A673 (cell line): ENCODE results near the gene VMAC. TPM values are rescaled to one million over a fixed set of nuclear protein-coding genes. Genes with fewer than 3 reads are reported as not detected.

Source experiments
- BruUV-seq: library from RNA; stranded (reverse); fragments of 400-500 nt; replicated peaks from 2 replicates; lab custom pipeline; 2021; lab: Mats Ljungman, UMichigan
- CTCF ChIA-PET: fragments of 300-600 bp; sonication (Branson Sonifier 250); formaldehyde crosslinking; loops from one replicate; lab custom pipeline; 2022; ENCODE audit warnings: antibody characterized with exemption; lab: Charles Lee
- POLR2A ChIA-PET: fragments of 300-600 bp; sonication (Branson Sonifier 250); formaldehyde crosslinking; loops from one replicate; lab custom pipeline; 2022; ENCODE audit warnings: antibody characterized with exemption; ENCODE audit not compliant: low non-redundant PET; lab: Charles Lee
- DNase-seq: peaks from one replicate; pipeline ENCODE4 v3.0.0-alpha.2; 2015; ENCODE audit warnings: low spot score
- H3K27ac ChIP-seq: fragments of 200-600 bp; sonication (generic); 2 replicates; pipeline ENCODE4 v1.5.1; 2016; ENCODE audit warnings: mixed run types, low read depth, mild to moderate bottlenecking, mixed read lengths, antibody characterized with exemption, low read length; ENCODE audit not compliant: poor library complexity, severe bottlenecking
- H3K27me3 ChIP-seq: fragments of 200-600 bp; sonication (generic); replicated peaks from 2 replicates; pipeline ENCODE4 v1.6.1; 2017; ENCODE audit warnings: mixed run types, low read depth, mild to moderate bottlenecking, mixed read lengths, antibody characterized with exemption, low read length; ENCODE audit not compliant: insufficient read depth, poor library complexity
- H3K36me3 ChIP-seq: fragments of 200-600 bp; sonication (generic); 2 replicates; pipeline ENCODE4 v1.6.1; 2016; ENCODE audit warnings: mixed run types, mild to moderate bottlenecking, mixed read lengths, antibody characterized with exemption, low read length; ENCODE audit not compliant: insufficient read depth, poor library complexity, severe bottlenecking
- H3K4me1 ChIP-seq: fragments of 200-600 bp; sonication (generic); 2 replicates; pipeline ENCODE4 v1.6.1; 2017; ENCODE audit warnings: mixed run types, mild to moderate bottlenecking, mixed read lengths, antibody characterized with exemption, low read length; ENCODE audit not compliant: insufficient read depth, poor library complexity, severe bottlenecking
- H3K4me3 ChIP-seq: fragments of 200-600 bp; sonication (generic); 2 replicates; pipeline ENCODE4 v1.5.1; 2016; ENCODE audit warnings: low read depth, mixed run types, mild to moderate bottlenecking, mixed read lengths, low read length; ENCODE audit not compliant: poor library complexity, severe bottlenecking
- H3K9me3 ChIP-seq: fragments of 200-600 bp; sonication (generic); 2 replicates; pipeline ENCODE4 v1.6.1; 2016; ENCODE audit warnings: mixed run types, low read depth, mild to moderate bottlenecking, mixed read lengths, antibody characterized with exemption, low read length; ENCODE audit not compliant: poor library complexity, severe bottlenecking
- CTCF ChIP-seq: fragments of 300-800, 200-600 bp; sonication (generic); conservative IDR thresholded peaks from 2 replicates; pipeline ENCODE4 v1.5.1; 2017; ENCODE audit warnings: low read depth, mild to moderate bottlenecking, antibody characterized with exemption, low read length, moderate library complexity, mixed read lengths
- EZH2 ChIP-seq: fragments of 200-600 bp; sonication (generic); IDR thresholded peaks from 2 replicates; pipeline ENCODE4 v1.6.1; 2017; ENCODE audit warnings: borderline replicate concordance, low read depth, mild to moderate bottlenecking, mixed read lengths, antibody characterized with exemption, low read length; ENCODE audit not compliant: poor library complexity, severe bottlenecking
- intact Hi-C: fragments of 100-400 bp; cut with micrococcal nuclease; formaldehyde crosslinking; loops from one replicate; pipeline ENCODE4 v1.10.0; 2022; ENCODE audit not compliant: unreplicated experiment
- total RNA-seq: library from RNA; stranded (reverse); gene quantifications from 2 replicates; pipeline ENCODE4 v1.2.3, GENCODE V29; 2021

Gene VMAC
- total RNA-seq, 1 experiment from 2014 or later, result 0.67 TPM

GRCh38 chr19:5948752-5949564 is 44.3 kb downstream of the VMAC start:
- H3K27ac ChIP-seq, result peak overlapping the region; percentile 63

DNA sequence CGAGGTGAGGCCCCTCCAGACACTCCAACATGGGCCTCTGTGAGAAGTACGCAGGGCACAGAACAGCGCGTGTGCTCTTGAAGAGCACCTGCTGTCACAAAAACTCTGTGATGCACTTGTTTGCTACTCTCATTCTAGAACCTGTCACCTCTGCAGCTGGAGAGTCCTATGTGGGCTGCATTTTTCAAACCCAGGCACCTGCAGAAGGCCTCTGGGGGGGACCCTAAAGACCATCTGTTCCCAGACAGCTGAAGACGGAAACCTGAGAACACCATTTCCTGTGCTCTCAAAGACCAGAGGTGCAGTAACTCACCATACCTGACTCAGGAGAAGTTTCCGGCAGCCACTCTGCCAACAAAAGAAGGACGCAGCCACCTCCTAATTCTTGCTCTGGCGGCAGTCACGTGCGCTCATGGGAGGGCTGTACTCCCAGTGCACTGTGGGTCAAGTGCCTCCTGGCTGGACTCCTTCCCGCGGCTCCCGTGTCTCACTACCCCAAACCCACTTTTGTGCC is 45.2 kb downstream of the VMAC start:
- TF ChIP-seq EZH2 (no peak), CTCF (no peak)
- Histone ChIP-seq H3K4me3 (no peak overlapping the region), H3K4me1 (peaks cover 52% of the 10 kb centered on the region), H3K27me3 (no peaks in the 10 kb centered on the region), H3K9me3 (no peaks in the 10 kb centered on the region), H3K27ac (peak overlapping the region; percentile 63), H3K36me3 (peaks cover 6% of the 10 kb centered on the region)
- intact Hi-C loops, result no loop called here
- no TSS peak for BruUV-seq
- ChIA-PET CTCF (interaction anchor here (0.6 to 1.5 kb wide), 2 partner anchors 18 to 1158 kb away, joined by 5 read pairs; partner anchors contain the start of gene FEM1A), POLR2A (no interaction called here)
- no peak for DNase-seq

More at GRCh38 chr19:5948752-5949564, 44.3 kb downstream of the VMAC start:
- intact Hi-C loops, result no loop called here
- H3K4me1 ChIP-seq, result peaks cover 43% of the 10 kb centered on the region
- ChIA-PET CTCF (interaction anchor here (0.6 to 1.9 kb wide), 4 partner anchors 19 to 1158 kb away, joined by 3 to 6 read pairs (median 5); partner anchors contain the start of gene FEM1A), POLR2A (no interaction called here)
- no peak overlapping the region for H3K4me3 ChIP-seq
- H3K27me3 ChIP-seq, result no peaks in the 10 kb centered on the region
- DNase-seq, result peak; percentile 40
- TF ChIP-seq CTCF (no peak), EZH2 (no peak)
- no peaks in the 10 kb centered on the region for H3K9me3 ChIP-seq
- no TSS peak for BruUV-seq
- H3K36me3 ChIP-seq, result peaks cover 6% of the 10 kb centered on the region

GRCh38 chr19:5950741-5951140 is 46.1 kb downstream of the VMAC start:
- no TSS peak for BruUV-seq
- Histone ChIP-seq H3K27ac (peak overlapping the region; percentile 35), H3K4me3 (no peak overlapping the region), H3K36me3 (peaks cover 6% of the 10 kb centered on the region), H3K27me3 (no peaks in the 10 kb centered on the region), H3K9me3 (no peaks in the 10 kb centered on the region), H3K4me1 (peaks cover 59% of the 10 kb centered on the region)
- intact Hi-C loops, result no loop called here
- TF ChIP-seq CTCF (no peak), EZH2 (no peak)
- CTCF ChIA-PET, result no interaction called here
- no peak for DNase-seq
- POLR2A ChIA-PET, result interaction anchor here (0.8 kb wide), 1 partner anchor 12 kb away, joined by 3 read pairs; no protein-coding TSS in a partner anchor
